ENCODE results near the gene GDPD3.

GDPD3 gene

DNA sequence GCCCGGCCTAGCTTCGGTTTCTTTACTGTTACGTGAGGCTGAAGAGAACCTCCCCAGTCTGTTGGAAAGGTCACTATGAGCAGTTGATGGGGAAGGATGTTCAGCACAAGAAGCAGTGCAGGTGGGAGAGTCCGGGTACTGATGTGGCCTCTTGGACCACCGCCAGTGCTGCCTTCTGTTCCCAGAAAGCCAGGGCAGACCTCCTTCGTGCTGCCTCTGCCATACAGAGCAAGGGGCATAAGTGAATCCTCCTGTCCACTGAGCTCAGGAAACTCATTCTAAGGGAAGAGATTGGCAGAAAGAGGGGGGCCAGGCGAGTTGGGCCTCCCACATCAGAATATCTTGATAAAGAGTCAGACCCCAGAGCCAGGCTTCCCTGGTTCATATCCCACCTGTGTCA is 33.9 kb downstream of the GDPD3 start:
- no peak for ATAC-seq
- TF ChIP-seq RARB (CRISPR knock-in tag; IDR thresholded peaks at IDR 0.05) (no peak), ESRRG (CRISPR knock-in tag; IDR thresholded peaks at IDR 0.05) (no peak), PPARA (CRISPR knock-in tag; IDR thresholded peaks at IDR 0.05; ENCODE audit: borderline replicate concordance) (no peak), GLIS3 (CRISPR knock-in tag; IDR thresholded peaks at IDR 0.05) (no peak), ZNF565 (CRISPR knock-in tag; conservative IDR thresholded peaks at IDR 0.05; ENCODE audit: low read depth) (no peak), OSR1 (CRISPR knock-in tag; IDR thresholded peaks at IDR 0.05) (no peak), CSDC2 (CRISPR knock-in tag; IDR thresholded peaks at IDR 0.05) (no peak), ZFP30 (CRISPR knock-in tag; IDR thresholded peaks at IDR 0.05) (no peak)
- TF ChIP-seq, protein P1, sequence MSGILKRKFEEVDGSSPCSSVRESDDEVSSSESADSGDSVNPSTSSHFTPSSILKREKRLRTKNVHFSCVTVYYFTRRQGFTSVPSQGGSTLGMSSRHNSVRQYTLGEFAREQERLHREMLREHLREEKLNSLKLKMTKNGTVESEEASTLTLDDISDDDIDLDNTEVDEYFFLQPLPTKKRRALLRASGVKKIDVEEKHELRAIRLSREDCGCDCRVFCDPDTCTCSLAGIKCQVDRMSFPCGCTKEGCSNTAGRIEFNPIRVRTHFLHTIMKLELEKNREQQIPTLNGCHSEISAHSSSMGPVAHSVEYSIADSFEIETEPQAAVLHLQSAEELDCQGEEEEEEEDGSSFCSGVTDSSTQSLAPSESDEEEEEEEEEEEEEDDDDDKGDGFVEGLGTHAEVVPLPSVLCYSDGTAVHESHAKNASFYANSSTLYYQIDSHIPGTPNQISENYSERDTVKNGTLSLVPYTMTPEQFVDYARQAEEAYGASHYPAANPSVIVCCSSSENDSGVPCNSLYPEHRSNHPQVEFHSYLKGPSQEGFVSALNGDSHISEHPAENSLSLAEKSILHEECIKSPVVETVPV (CRISPR knock-in tag; IDR thresholded peaks at IDR 0.05) = no peak
- TF ChIP-seq, protein P2, sequence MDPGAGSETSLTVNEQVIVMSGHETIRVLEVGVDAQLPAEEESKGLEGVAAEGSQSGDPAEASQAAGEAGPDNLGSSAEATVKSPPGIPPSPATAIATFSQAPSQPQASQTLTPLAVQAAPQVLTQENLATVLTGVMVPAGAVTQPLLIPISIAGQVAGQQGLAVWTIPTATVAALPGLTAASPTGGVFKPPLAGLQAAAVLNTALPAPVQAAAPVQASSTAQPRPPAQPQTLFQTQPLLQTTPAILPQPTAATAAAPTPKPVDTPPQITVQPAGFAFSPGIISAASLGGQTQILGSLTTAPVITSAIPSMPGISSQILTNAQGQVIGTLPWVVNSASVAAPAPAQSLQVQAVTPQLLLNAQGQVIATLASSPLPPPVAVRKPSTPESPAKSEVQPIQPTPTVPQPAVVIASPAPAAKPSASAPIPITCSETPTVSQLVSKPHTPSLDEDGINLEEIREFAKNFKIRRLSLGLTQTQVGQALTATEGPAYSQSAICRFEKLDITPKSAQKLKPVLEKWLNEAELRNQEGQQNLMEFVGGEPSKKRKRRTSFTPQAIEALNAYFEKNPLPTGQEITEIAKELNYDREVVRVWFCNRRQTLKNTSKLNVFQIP (CRISPR knock-in tag; IDR thresholded peaks at IDR 0.05; ENCODE audit: borderline replicate concordance, low read depth) = no peak

DNA sequence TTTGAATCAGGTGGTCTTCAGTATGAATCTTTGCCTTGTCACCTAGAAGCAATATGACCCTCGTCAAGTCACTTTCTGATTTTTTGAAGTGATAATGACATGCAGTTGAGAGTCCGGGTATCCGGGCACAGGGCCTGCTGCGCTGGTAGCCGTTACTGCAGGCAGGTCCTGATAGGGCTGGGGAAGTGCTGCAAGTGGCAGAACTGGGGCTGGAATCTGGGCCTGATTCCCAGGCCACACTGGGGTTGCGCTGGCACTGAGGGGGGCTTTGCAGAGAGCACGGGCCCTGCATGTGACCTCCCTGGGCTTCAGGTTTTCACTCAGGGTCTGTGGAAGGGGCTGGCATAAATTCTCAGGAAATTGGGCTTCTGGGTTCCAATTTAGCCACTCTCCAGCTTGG is 34.6 kb downstream of the GDPD3 start:
- ATAC-seq = no peak
- TF ChIP-seq OSR1 (CRISPR knock-in tag; IDR thresholded peaks at IDR 0.05) = no peak
- TF ChIP-seq CSDC2 (CRISPR knock-in tag; IDR thresholded peaks at IDR 0.05) = no peak
- no peak for TF ChIP-seq ZNF565 (CRISPR knock-in tag; conservative IDR thresholded peaks at IDR 0.05; ENCODE audit: low read depth)
- TF ChIP-seq, protein P3, sequence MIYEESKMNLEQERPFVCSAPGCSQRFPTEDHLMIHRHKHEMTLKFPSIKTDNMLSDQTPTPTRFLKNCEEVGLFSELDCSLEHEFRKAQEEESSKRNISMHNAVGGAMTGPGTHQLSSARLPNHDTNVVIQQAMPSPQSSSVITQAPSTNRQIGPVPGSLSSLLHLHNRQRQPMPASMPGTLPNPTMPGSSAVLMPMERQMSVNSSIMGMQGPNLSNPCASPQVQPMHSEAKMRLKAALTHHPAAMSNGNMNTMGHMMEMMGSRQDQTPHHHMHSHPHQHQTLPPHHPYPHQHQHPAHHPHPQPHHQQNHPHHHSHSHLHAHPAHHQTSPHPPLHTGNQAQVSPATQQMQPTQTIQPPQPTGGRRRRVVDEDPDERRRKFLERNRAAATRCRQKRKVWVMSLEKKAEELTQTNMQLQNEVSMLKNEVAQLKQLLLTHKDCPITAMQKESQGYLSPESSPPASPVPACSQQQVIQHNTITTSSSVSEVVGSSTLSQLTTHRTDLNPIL (CRISPR knock-in tag; IDR thresholded peaks at IDR 0.05; ENCODE audit: low read depth) = no peak
- no peak for TF ChIP-seq GLIS3 (CRISPR knock-in tag; IDR thresholded peaks at IDR 0.05)
- TF ChIP-seq ZNF8 (CRISPR knock-in tag; IDR thresholded peaks at IDR 0.05) = no peak
- TF ChIP-seq RARB (CRISPR knock-in tag; IDR thresholded peaks at IDR 0.05) = no peak
- no peak for TF ChIP-seq TCF4 (CRISPR knock-in tag; IDR thresholded peaks at IDR 0.05; ENCODE audit: borderline replicate concordance)
- TF ChIP-seq, protein P4, sequence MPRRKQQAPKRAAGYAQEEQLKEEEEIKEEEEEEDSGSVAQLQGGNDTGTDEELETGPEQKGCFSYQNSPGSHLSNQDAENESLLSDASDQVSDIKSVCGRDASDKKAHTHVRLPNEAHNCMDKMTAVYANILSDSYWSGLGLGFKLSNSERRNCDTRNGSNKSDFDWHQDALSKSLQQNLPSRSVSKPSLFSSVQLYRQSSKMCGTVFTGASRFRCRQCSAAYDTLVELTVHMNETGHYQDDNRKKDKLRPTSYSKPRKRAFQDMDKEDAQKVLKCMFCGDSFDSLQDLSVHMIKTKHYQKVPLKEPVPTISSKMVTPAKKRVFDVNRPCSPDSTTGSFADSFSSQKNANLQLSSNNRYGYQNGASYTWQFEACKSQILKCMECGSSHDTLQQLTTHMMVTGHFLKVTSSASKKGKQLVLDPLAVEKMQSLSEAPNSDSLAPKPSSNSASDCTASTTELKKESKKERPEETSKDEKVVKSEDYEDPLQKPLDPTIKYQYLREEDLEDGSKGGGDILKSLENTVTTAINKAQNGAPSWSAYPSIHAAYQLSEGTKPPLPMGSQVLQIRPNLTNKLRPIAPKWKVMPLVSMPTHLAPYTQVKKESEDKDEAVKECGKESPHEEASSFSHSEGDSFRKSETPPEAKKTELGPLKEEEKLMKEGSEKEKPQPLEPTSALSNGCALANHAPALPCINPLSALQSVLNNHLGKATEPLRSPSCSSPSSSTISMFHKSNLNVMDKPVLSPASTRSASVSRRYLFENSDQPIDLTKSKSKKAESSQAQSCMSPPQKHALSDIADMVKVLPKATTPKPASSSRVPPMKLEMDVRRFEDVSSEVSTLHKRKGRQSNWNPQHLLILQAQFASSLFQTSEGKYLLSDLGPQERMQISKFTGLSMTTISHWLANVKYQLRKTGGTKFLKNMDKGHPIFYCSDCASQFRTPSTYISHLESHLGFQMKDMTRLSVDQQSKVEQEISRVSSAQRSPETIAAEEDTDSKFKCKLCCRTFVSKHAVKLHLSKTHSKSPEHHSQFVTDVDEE (CRISPR knock-in tag; IDR thresholded peaks at IDR 0.05) = no peak

DNA sequence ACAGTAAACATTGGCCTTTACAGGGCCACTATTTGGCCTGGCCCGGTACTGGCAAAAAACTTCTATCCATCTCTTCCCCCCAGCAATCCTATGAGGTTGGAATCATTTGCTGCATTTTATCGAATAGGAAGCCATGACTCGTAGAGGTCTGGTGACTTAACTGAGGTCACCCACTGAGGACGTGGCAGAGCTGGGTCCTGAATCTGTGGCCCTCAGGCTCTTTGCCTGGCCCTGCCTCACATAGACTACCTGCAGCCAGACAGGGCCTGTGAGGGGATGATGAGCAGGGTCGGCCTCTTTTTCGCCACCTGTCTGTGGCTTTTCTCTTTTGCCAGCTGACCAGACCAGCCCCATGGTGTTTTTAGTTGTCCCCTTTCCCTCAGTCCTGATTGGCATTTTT is 35.7 kb downstream of the GDPD3 start:
- ATAC-seq = no peak
- TF ChIP-seq ZNF565 (CRISPR knock-in tag; conservative IDR thresholded peaks at IDR 0.05; ENCODE audit: low read depth) (no peak), ZFP3 (CRISPR knock-in tag; IDR thresholded peaks at IDR 0.05) (no peak), SNAI2 (CRISPR knock-in tag; IDR thresholded peaks at IDR 0.05) (no peak), ZNF70 (CRISPR knock-in tag; IDR thresholded peaks at IDR 0.05) (no peak), ZC3H10 (CRISPR knock-in tag; IDR thresholded peaks at IDR 0.05) (no peak), PPARA (CRISPR knock-in tag; IDR thresholded peaks at IDR 0.05; ENCODE audit: borderline replicate concordance) (no peak), ESRRG (CRISPR knock-in tag; IDR thresholded peaks at IDR 0.05) (no peak), ZFP30 (CRISPR knock-in tag; IDR thresholded peaks at IDR 0.05) (no peak), TCF4 (CRISPR knock-in tag; IDR thresholded peaks at IDR 0.05; ENCODE audit: borderline replicate concordance) (no peak), GLIS3 (CRISPR knock-in tag; IDR thresholded peaks at IDR 0.05) (no peak), OSR1 (CRISPR knock-in tag; IDR thresholded peaks at IDR 0.05) (no peak), CSDC2 (CRISPR knock-in tag; IDR thresholded peaks at IDR 0.05) (no peak)
- TF ChIP-seq, protein P1 (CRISPR knock-in tag; IDR thresholded peaks at IDR 0.05) = no peak
- TF ChIP-seq, protein P4 (CRISPR knock-in tag; IDR thresholded peaks at IDR 0.05) = no peak
- TF ChIP-seq, protein P3 (CRISPR knock-in tag; IDR thresholded peaks at IDR 0.05; ENCODE audit: low read depth) = no peak

Data from SK-N-SH treated with all-trans-retinoic acid at 6 μM for 48 hours (cell line).